Measurements from ENCODE around the gene PIK3C3.

The PIK3C3 gene

GRCh38 chr18:42095732-42096377 lies 140.8 kb downstream of the PIK3C3 start:
- TF ChIP-seq, protein P1, sequence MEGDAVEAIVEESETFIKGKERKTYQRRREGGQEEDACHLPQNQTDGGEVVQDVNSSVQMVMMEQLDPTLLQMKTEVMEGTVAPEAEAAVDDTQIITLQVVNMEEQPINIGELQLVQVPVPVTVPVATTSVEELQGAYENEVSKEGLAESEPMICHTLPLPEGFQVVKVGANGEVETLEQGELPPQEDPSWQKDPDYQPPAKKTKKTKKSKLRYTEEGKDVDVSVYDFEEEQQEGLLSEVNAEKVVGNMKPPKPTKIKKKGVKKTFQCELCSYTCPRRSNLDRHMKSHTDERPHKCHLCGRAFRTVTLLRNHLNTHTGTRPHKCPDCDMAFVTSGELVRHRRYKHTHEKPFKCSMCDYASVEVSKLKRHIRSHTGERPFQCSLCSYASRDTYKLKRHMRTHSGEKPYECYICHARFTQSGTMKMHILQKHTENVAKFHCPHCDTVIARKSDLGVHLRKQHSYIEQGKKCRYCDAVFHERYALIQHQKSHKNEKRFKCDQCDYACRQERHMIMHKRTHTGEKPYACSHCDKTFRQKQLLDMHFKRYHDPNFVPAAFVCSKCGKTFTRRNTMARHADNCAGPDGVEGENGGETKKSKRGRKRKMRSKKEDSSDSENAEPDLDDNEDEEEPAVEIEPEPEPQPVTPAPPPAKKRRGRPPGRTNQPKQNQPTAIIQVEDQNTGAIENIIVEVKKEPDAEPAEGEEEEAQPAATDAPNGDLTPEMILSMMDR (IDR thresholded peaks at IDR 0.05; ENCODE audit: low read depth, low read length, missing control alignments) = no peak
- DNase-seq (ENCODE audit: low read depth) = no peak
- in situ Hi-C loops (cut with HindIII; ENCODE audit: low sequenced_read_pairs) = no loop called here
- no peak overlapping the region for H3K4me3 ChIP-seq (ENCODE audit: low read depth, low read length)

DNA sequence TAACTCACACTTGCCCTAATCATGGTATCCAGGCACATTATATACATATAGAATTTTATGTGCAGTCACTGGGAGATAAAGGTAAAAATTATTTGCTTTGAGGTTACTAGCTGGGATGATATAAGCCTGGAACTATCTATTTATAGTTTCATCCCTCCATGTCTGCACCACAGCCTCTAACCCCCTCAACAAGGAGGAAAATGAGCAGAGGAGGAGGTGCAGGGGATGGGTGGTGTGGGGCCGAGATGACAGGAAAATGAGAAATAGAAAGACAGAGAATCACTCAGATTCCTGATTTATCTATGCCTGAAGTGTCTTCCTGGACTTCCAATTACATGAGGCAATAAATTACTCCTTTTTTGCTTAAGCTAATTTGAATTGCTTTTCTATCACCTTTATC lies 145.2 kb downstream of the PIK3C3 start:
- no peak overlapping the region for H3K4me3 ChIP-seq (ENCODE audit: low read depth, low read length)
- TF ChIP-seq, protein P1 (IDR thresholded peaks at IDR 0.05; ENCODE audit: low read depth, low read length, missing control alignments) = no peak
- in situ Hi-C loops (cut with HindIII; ENCODE audit: low sequenced_read_pairs) = no loop called here
- no peak for DNase-seq (ENCODE audit: low read depth)

GRCh38 chr18:42100911-42101310 lies 145.9 kb downstream of the PIK3C3 start:
- TF ChIP-seq, protein P1 (IDR thresholded peaks at IDR 0.05; ENCODE audit: low read depth, low read length, missing control alignments) = no peak
- in situ Hi-C loops (cut with HindIII; ENCODE audit: low sequenced_read_pairs) = no loop called here
- no peak for DNase-seq (ENCODE audit: low read depth)
- no peak overlapping the region for H3K4me3 ChIP-seq (ENCODE audit: low read depth, low read length)

DNA sequence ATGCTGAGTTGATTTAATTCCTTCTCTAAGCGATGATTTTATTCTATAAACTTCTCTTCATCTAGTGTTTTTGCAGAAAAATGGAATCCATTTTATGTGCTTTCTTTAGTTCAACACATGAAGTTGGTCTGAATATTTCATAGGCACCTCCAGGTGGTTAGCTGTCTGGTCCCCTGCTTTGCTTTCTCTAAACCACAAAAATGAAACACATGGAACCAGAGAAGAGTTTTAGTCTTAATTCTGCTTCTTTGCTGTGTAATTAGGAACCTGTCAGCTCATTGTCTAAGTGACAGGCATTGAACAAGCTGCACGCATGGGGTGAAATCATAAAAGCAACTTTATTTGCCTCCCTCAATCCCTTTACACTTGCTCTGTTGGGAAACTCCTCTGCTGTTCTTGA lies 150.4 kb downstream of the PIK3C3 start:
- no peak overlapping the region for H3K4me3 ChIP-seq (ENCODE audit: low read depth, low read length)
- in situ Hi-C loops (cut with HindIII; ENCODE audit: low sequenced_read_pairs) = no loop called here
- TF ChIP-seq, protein P1 (IDR thresholded peaks at IDR 0.05; ENCODE audit: low read depth, low read length, missing control alignments) = no peak
- DNase-seq (ENCODE audit: low read depth) = no peak

GRCh38 chr18:42106784-42107183 lies 151.8 kb downstream of the PIK3C3 start:
- TF ChIP-seq, protein P1 (IDR thresholded peaks at IDR 0.05; ENCODE audit: low read depth, low read length, missing control alignments) = no peak
- no peak overlapping the region for H3K4me3 ChIP-seq (ENCODE audit: low read depth, low read length)
- no peak for DNase-seq (ENCODE audit: low read depth)
- in situ Hi-C loops (cut with HindIII; ENCODE audit: low sequenced_read_pairs) = no loop called here

GRCh38 chr18:42107287-42107686 lies 152.3 kb downstream of the PIK3C3 start:
- H3K4me3 ChIP-seq (ENCODE audit: low read depth, low read length) = no peak overlapping the region
- in situ Hi-C loops (cut with HindIII; ENCODE audit: low sequenced_read_pairs) = no loop called here
- no peak for DNase-seq (ENCODE audit: low read depth)
- TF ChIP-seq, protein P1 (IDR thresholded peaks at IDR 0.05; ENCODE audit: low read depth, low read length, missing control alignments) = no peak

Data from astrocyte of the cerebellum (primary cell).